Measurements from ENCODE around the gene INSRR.

Gene INSRR

DNA sequence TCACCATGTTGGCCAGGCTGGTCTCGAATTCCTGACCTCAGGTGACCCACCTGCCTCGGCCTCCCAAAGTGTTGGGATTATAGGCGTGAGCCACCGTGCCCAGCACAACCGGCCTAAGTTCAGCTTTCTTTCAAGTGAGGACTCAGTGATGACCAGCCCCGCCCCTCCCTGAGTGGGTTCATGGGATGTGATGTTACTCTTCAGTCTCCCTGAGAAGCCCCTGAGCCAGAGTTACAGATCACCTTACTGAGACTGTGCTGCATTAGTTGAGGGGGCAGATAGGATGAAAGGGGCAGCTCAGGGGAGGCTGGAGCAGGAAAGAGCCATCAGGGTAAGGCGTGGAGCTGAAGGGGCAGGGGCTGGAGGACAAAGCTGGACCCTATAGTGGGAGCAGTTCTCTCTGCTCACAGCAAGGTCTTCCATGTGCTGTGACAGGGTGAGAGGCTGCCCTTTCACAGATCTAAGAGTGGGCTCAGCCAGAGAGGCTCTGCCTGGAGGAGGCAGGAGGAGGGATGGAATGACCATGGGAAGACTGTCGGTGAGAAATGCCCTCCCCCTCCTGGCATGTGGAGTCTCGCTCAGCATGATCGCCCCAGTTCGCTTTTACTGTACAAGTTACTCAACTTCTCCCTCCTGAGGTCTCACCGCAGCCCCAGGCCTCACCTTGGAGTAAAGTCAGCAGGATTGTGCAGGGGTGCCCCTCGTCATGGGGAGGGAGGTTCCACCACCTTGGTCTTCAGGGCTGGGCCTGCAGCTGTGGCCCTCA, 55.6 kb downstream of the INSRR start:
- no peak for DNase-seq

DNA sequence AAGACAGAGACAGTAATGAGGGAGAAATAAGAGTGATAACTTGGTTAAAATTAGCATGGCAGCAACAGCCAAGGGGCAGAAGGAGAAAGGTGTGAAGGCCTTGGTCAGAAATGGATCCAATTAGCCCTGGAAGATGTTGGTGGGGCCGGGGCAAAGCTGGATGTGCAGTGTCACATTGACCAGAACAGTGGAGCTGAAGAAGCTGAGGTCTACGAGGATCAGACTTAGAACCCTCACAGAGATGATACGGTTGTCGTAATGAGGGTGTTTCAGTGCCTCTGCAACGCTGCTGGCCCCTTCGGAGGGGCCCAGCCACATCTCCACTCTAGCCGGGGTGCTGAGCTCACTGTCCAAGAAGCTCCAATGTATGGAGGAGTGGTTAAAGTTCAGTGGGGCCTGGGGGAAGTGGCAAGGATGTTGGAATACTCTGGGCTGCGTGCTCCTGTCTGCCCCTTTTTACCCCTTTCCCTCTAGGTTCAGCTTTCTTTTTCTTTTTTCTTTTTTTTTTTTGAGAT, 56.4 kb downstream of the INSRR start:
- no peak for DNase-seq

DNA sequence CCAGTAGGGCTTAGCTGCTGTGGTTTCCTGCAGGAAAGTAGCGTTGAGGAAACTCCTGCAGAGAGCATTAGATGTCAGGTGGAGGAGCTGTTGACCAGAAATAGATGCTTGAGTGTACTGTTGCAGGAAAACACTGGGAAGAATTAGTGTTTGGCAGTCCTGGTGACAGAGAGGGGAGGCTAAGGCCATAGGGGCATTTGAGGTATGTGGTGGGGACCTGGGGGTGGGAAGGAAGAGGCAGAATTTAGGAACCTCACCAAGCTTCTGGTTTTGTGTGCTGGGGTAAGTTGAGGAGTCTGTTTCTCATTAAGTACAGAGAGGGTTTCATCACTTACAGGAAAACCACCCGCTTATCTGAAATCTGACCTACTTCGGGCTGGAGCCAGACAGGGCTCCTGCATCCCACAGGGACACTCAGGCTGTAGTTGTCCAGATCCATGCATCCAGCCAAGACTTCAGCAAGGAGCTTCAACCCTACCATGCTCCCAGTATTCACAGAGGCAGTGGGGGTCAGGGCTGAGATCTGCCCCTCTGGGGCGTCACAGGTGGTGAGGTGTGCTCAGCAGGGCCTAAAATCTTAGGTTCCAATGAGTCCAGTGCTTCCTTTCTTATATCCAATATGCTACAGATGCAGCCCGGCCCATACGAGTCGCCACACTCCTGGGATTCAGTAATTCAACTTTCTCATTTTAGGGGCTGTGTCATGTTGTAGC, 57.4 kb downstream of the INSRR start:
- no peak for DNase-seq

DNA sequence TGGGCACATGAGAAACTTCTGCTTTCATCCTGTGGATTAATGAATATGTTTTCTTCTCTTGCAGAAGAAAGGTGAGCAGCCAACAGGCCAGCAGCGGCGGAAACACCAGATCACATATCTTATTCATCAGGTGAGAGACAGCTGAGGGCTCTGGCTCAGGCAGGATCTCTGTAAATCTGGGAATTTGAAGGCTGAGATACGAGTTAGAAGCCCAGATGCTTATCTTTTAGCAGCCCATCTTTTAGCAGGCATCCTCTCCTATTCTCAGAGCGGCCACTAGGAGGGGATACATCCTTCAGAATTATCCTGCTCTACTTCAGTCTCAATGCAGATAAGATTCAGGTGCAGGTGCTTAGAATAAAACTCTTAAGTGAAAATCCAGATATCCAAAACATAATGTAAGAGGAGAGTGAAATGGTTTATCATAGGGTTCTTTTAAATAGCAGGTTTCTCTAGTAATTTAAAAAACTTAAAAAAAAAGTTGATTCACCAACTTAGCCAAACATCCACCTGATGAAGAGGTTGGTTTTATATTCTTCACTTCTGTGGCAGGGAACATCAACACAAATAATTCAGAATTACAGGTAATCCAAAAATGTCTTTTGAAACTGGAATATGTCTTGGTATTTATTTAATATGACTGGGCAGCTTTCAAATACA, 61.6 kb downstream of the INSRR start:
- peak; percentile 46 for DNase-seq

DNA sequence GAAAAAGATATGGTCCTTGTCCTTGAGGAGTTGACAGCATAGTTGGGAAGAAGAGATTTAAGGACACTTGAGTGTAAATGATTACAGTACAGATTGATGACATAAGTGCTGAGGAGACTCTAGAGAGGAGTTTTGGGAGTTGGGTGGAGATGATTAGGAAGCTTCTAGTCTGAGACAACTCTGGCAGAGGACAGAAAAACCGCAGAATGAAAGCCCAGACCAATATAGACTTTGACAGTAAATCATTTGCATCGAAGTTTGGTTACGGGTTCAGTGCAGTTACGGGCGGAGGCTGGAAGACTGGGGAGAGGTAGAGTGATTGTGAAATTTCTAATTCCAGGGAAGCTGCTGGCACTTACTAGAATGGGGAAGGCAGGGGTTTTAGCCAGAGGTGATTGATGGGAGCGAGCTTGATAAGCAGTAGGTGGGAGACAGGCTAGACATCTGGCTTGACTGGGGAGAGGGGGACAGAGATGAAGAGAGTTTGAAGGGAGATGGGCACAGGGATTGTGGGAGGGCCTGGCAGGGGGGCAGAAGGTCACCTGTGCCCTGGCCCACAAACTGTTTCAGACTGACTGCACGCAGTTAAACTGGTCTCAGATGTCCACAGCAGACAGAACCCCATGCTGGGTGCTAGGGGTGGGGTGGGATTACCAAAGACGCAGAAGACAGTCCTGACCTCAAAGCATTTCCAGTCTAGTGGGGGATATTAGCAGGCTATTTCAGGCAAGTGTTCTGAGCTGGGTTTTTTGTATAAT, 62.4 kb downstream of the INSRR start:
- no peak for DNase-seq

DNA sequence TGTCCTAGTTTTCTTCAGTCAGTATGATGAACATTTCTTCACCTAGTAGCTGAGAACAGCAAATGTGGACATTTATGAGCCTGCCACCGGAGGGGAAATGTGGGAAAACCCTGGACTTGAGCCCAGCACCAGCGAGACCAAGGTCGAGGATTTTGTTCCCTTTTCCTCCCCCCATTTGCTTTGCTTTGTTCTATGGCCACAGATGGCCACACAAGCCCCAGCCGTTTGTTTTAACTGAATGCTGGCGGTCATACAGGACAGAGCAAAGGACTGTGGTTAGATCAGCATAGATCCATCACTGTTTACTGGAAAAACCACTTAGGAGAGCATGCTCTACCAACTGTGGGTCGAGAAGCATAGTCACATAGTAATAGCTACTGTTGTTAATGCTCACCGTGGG, 63.1 kb downstream of the INSRR start:
- no peak for DNase-seq

DNA sequence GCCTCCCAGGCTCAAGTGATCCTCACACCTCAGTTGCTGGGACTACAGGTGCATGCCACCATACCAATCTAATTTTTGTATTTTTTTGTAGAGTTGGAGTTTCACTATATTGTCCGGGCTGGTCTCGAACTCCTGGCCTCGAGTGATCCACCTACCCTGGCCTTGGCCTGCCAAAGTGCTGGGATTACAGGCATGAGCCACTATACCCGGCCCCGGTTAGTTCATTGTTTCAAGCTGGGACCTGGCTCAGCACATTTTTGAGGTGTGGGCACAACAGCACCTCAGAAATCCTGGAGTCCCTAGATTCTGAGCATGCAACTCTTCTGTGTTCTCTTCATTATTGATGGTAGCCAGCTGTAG, 63.6 kb downstream of the INSRR start:
- DNase-seq = no peak

DNA sequence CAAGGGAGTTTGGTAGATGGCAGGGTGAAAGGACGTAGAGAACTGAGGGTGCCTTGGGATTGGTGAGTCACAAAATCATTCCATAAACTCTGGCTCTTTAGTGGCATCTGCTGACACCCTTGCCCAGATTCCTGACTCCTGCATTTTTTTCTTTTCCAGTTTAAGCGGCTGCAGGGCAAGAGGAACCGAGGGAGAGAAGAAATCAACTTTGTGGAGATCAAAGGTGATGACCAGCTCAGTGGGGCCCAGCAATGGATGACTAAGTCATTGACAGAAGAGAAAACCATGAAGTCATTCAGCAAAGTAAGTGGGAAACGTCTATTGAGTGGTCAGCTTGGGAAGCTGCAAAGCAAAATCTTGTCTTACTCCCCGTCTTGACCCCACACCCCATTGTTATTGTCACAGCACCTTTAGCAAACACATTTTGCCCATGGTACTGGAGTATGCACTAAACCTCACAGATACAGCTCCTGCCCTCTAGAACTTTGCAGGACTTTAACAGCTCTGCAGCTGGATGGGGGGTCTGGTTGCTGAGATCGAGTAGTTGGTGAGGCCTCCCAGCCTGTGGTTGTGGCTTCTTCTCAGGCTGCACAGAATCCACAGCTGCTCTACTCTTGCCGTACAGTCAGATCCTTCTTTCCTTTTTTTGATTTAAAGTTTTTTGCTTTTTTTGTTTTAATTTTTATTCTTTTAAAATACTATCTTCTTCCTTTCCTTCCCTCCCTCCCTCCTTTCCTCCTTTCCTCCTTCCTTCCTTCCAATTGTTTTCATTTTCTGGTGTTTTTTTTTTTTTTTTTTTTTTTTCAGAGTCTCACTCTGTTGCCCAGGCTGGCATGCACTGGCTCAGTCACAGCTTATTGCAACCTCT, 64.2 kb downstream of the INSRR start:
- DNase-seq = no peak
